WI38 (cell line): ENCODE measurements around the gene CRACR2A.

Experiments
- H3K4me3 ChIP-seq: 2 replicates; pipeline ENCODE4 v1.5.1; 2011; ENCODE audit warnings: low read depth, mild to moderate bottlenecking, control low read depth, low read length
- TF ChIP-seq, protein P1 (sequence below): IDR thresholded peaks from 2 replicates; pipeline ENCODE4 v1.5.1; 2012; ENCODE audit warnings: low read depth, mild to moderate bottlenecking, control low read depth, low read length

Gene CRACR2A

DNA sequence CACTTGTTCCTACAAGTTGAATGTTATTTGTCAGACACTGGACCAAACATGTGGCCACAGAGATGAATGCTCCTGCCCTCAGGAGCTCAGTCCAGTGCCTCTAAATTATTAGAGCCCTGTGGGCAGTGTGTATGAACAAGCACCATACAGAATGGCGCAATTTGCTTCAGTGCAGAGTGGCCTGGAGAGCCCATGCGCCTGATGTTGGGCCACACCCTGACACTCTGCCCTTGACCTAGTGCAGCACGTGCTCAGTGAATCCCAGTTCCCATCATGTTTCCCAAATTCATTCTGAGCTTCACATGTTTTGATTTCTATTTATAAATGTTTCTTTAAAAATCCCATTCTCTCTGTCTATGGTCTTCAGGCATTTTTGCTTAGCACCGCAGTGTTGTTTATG lies 145.1 kb downstream of the CRACR2A start:
- TF ChIP-seq, protein P1, sequence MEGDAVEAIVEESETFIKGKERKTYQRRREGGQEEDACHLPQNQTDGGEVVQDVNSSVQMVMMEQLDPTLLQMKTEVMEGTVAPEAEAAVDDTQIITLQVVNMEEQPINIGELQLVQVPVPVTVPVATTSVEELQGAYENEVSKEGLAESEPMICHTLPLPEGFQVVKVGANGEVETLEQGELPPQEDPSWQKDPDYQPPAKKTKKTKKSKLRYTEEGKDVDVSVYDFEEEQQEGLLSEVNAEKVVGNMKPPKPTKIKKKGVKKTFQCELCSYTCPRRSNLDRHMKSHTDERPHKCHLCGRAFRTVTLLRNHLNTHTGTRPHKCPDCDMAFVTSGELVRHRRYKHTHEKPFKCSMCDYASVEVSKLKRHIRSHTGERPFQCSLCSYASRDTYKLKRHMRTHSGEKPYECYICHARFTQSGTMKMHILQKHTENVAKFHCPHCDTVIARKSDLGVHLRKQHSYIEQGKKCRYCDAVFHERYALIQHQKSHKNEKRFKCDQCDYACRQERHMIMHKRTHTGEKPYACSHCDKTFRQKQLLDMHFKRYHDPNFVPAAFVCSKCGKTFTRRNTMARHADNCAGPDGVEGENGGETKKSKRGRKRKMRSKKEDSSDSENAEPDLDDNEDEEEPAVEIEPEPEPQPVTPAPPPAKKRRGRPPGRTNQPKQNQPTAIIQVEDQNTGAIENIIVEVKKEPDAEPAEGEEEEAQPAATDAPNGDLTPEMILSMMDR = no peak
- no peak overlapping the region for H3K4me3 ChIP-seq

DNA sequence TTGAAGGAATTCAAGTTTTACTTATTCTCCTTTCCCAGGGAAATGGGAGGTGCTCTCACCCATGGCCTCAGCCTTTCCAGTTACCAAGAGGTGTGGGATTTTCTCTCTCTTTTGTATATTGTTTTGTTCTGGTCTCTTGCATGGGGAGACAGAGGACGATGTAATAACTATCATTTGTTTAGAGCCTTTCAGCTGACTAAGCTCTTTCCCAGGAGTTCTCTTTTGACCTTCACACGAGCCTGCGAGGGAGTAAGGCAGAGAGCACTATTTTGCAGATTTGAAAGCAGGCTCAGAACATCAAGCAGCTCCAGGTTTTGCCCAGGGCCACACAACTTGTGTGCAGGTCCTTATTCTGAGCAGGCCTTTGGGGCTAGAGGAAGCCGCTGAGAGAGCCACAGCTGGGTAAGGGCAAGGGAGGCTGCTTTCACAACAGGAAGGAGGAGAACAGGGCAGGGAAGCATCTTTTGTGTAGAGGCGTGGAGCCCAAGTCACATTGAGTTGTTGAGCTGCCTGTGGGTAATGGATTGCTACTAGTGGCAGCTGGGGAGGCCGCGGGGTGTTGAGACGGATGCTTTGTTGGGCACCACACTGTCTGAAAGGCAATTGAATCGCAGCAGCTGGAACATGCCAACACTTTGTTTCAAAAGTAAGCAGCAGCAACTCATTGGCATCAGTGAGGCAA lies 145.7 kb downstream of the CRACR2A start:
- H3K4me3 ChIP-seq = no peak overlapping the region
- TF ChIP-seq, protein P1 = no peak

DNA sequence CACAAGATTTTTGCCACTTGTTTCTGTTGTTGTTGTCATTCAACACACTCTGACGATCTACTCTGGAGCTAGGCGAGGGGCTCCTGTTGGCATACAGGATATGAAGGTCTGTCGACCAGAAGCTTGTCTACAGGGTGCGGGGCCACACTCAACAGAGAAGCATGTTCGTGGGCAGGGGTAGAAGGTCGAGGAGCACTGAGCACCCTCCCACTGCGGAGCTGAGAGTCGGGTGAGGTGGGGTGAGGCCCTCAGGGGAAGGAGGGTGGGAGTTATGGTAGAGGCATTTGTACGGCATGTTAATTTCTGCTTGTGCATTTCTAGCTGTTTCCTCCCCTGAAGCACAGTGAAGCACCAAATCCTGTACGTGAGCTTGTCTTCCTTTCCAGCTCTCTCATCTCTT lies 146.8 kb downstream of the CRACR2A start:
- no peak overlapping the region for H3K4me3 ChIP-seq
- TF ChIP-seq, protein P1 = no peak

- TF ChIP-seq, protein P1 = no peak
- H3K4me3 ChIP-seq = no peak overlapping the region
These were observed 147.2 kb downstream of the CRACR2A start for GRCh38 chr12:3605692-3606091.

DNA sequence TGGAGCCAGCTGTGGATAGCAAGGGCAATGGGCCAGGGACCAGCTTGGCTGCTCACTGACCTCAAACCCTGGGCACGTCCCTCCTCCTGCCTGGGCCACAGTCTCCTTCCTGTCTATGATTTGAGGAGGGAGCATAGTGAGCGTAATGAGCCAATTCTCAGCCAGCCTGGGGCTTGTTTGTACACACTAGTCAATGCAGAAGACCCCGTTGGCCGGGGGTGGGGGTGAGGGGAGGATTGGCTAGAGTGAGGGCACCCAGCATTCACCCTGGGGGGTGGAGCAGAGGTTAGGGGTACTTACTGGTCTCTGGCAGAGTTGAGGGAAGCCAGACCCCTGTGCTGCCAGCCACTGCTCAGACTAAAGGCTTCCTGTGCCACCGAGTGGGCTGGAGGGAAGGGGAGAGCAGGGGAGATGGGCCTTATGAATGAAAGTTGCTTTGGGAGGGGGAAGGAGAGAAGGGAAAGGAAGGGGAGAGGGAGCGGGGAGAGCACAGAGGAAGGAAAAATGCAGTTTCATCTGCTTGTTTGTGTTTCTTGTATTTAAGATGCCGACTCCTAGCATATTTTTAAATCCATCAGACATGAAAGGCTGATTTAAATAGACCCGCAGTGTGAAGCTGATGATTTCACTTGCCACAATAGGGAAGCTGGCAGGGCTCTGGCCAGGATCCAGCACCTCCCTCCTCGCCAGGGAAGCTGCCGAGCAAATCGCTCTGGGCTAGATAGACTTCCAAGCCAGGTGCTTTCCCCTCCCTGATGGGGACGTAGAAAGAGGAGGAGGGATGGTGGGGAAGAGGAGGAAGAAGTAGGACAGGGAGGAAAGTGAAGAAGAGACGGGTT lies 147.9 kb downstream of the CRACR2A start:
- no peak overlapping the region for H3K4me3 ChIP-seq

DNA sequence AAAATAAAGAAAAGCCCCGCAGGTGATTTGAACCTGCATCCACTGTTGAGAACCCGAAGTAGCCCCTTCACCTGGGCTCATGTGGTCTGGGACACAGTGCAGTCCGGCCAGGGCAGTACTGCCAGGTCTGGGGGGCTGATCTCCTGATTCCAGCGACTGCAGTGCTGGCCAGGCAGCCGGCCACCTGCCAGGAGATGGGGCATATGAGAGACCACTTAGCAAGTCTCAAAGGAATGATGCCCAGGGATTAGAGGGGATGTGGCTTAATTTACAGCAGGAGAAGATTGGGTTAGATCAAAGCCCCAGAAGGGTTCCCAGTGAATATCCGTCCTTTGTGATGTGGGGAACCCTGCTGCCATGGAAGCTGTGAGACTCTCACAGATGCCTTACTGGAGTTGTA lies 148.6 kb downstream of the CRACR2A start:
- no peak overlapping the region for H3K4me3 ChIP-seq
- TF ChIP-seq, protein P1 = no peak

More for the DNA sequence above, 147.9 kb downstream of the CRACR2A start:
- TF ChIP-seq, protein P1 = no peak

- TF ChIP-seq, protein P1 = no peak
- no peak overlapping the region for H3K4me3 ChIP-seq
These were observed 149.3 kb downstream of the CRACR2A start for GRCh38 chr12:3603576-3603975.
